Right lobe of liver (tissue), 4 donors: ENCODE data around the gene PTPRD.

Experiments
- POLR2A ChIP-seq: fragments of 450-650 bp; IDR thresholded peaks from one replicate; pipeline ENCODE4 v1.6.1; 2017; ENCODE audit warnings: antibody characterized with exemption, mild to moderate bottlenecking
- TF ChIP-seq, protein P1 (sequence below), 4 donors: fragments of 200-600 bp in 3 of 4; fragments of 450-650 bp in 1 of 4; IDR thresholded peaks; one replicate each; pipeline versions ENCODE4 v1.5.1 to v1.8.0; 2016 to 2022; ENCODE audit warnings: antibody characterized with exemption in 4 of 4, mild to moderate bottlenecking in 2 of 4
- donor health status: DM: no; HTN: no; CAD: no.
- donor health status: DM: no; HTN: no; CAD: no.
- donor health status: DM: no; HTN: yes; CAD: no.

DNA sequence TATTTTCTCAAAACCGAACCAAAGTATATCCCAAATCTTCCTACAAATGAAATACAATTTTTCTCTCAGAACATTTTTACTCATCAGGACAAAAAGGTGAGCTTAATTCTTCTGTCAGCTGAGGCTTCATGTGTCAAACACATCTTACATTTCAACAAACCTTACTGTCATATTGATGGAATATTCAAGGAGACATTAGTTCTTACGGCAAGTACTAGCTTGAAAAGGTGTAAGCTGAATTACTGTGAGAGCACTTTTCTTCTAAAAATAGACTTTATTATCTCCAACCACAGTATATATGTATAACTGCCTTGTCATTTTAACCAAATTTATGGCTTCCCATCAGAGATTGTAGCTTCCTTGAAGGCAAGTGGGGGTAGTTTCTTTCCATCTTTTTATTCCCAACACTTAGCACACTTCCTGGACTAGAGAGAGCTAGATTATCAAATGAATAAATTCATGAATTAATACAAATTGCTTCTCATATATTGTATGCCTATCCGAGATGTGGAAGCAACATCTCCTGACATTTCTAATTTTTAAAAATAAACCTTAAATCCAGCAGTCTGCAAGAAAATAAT lies 1990.5 kb downstream of the PTPRD start:
- TF ChIP-seq POLR2A = no peak
- TF ChIP-seq, protein P1, sequence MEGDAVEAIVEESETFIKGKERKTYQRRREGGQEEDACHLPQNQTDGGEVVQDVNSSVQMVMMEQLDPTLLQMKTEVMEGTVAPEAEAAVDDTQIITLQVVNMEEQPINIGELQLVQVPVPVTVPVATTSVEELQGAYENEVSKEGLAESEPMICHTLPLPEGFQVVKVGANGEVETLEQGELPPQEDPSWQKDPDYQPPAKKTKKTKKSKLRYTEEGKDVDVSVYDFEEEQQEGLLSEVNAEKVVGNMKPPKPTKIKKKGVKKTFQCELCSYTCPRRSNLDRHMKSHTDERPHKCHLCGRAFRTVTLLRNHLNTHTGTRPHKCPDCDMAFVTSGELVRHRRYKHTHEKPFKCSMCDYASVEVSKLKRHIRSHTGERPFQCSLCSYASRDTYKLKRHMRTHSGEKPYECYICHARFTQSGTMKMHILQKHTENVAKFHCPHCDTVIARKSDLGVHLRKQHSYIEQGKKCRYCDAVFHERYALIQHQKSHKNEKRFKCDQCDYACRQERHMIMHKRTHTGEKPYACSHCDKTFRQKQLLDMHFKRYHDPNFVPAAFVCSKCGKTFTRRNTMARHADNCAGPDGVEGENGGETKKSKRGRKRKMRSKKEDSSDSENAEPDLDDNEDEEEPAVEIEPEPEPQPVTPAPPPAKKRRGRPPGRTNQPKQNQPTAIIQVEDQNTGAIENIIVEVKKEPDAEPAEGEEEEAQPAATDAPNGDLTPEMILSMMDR (IDR thresholded peaks at IDR 0.05) = no peak
